Breast epithelium (tissue), 4 donors: ENCODE measurements around the gene COASY. TPM values are rescaled to one million over a fixed set of nuclear protein-coding genes. Genes with fewer than 3 reads are reported as not detected.
A peak's percentile ranks its signal among the peaks of the same experiment; 100 is the strongest.
"Not testable (repeated sequence)": the region's sequence is repeated elsewhere in the genome, so short reads cannot be mapped to it uniquely, and the experiment has no call there.

Source experiments
- DNase-seq, 2 donors: peaks; one replicate each; pipeline ENCODE4 v3.0.0-alpha.2; 2019; ENCODE audit warnings: low spot score in 2 of 2
- H3K27ac ChIP-seq, 2 donors: fragments of 200-600 bp; sonication (generic) in 1 of 2; one replicate each; pipeline ENCODE4 v1.5.1; 2016 to 2019; ENCODE audit warnings: mild to moderate bottlenecking in 1 of 2
- H3K27me3 ChIP-seq, 2 donors: fragments of 200-600 bp; sonication (generic) in 1 of 2; one replicate each; pipeline versions ENCODE4 v1.5.1 to v1.6.0; 2017 to 2019; ENCODE audit warnings: control low read depth in 1 of 2, mild to moderate bottlenecking in 1 of 2
- H3K36me3 ChIP-seq: fragments of 200-600 bp; one replicate; pipeline ENCODE4 v1.5.1; 2019
- H3K4me1 ChIP-seq, 2 donors: fragments of 200-600 bp; sonication (generic); one replicate each; pipeline ENCODE4 v1.5.1; 2016 to 2019; ENCODE audit warnings: control low read depth in 1 of 2
- H3K4me3 ChIP-seq, 3 donors: fragments of 200-600 bp; sonication (generic); 1 replicate in 2 of 3; 2 replicates in 1 of 3; pipeline ENCODE4 v1.5.1; 2016 to 2019; ENCODE audit warnings: mild to moderate bottlenecking in 3 of 3, moderate library complexity in 2 of 3
- H3K9me3 ChIP-seq, 2 donors: fragments of 200-600 bp; sonication (generic) in 1 of 2; one replicate each; pipeline ENCODE4 v1.5.1; 2016 to 2019; ENCODE audit warnings: control low read depth in 1 of 2
- POLR2A ChIP-seq: fragments of 450-650 bp; IDR thresholded peaks from one replicate; pipeline ENCODE4 v1.6.1; 2016; ENCODE audit warnings: antibody characterized with exemption, mild to moderate bottlenecking, moderate library complexity
- POLR2AphosphoS5 ChIP-seq, 3 donors: sonication (generic); formaldehyde crosslinking; IDR thresholded peaks; one replicate each; pipeline ENCODE4 v1.6.1; 2017; ENCODE audit warnings: antibody characterized with exemption in 3 of 3
- intact Hi-C: fragments of 100-400 bp; cut with DNase I; formaldehyde crosslinking; loops from one replicate; pipeline ENCODE4 v1.15.1; 2023; ENCODE audit warnings: low total_unique reads
- total RNA-seq, 3 donors: library from RNA; depleted of rRNA; stranded (reverse); fragments of >200 nt; gene quantifications; one replicate each; pipeline ENCODE4 v1.1.0, GENCODE V29; 2016
- TF ChIP-seq, protein P1 (sequence below), 3 donors: fragments of 450-650 bp; IDR thresholded peaks; one replicate each; pipeline ENCODE4 v1.5.1; 2016 to 2017; ENCODE audit warnings: antibody characterized with exemption in 3 of 3, mild to moderate bottlenecking in 3 of 3, moderate library complexity in 3 of 3

Gene COASY
- total RNA-seq, 3 donors from 2014 or later, result 21.4 to 48.1 (median 26.9) TPM

DNA sequence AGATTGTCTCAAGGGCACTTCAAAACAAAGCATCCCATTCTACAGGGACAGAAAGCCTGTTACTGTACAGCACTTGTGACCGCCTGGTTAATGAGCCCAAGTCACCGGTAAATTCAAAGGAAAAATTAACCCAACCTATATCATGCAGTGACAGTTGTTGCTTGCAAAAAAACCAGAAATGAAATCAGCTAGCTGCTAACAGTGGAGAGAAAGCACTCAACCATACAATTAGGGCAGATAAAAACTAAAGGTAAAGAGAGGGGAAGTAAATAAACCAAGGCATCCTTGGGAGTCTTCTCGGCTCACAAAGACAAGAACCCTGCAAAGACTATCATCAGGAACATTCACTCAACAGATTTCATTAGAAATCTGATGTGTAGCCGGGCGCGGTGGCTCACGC is 41.4 kb downstream of the COASY start:
- peaks cover 0 to 6% of the 10 kb centered on the region in 2 donors for H3K4me1 ChIP-seq
- no peak for DNase-seq
- H3K4me3 ChIP-seq, result no peak overlapping the region
- no peaks in the 10 kb centered on the region for H3K36me3 ChIP-seq
- intact Hi-C loops, result no loop called here
- no peak overlapping the region for H3K27ac ChIP-seq
- TF ChIP-seq POLR2A (no peak), POLR2AphosphoS5 (IDR thresholded peaks at IDR 0.05) (no peak)
- TF ChIP-seq, protein P1, sequence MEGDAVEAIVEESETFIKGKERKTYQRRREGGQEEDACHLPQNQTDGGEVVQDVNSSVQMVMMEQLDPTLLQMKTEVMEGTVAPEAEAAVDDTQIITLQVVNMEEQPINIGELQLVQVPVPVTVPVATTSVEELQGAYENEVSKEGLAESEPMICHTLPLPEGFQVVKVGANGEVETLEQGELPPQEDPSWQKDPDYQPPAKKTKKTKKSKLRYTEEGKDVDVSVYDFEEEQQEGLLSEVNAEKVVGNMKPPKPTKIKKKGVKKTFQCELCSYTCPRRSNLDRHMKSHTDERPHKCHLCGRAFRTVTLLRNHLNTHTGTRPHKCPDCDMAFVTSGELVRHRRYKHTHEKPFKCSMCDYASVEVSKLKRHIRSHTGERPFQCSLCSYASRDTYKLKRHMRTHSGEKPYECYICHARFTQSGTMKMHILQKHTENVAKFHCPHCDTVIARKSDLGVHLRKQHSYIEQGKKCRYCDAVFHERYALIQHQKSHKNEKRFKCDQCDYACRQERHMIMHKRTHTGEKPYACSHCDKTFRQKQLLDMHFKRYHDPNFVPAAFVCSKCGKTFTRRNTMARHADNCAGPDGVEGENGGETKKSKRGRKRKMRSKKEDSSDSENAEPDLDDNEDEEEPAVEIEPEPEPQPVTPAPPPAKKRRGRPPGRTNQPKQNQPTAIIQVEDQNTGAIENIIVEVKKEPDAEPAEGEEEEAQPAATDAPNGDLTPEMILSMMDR (IDR thresholded peaks at IDR 0.05), result no peak
- H3K9me3 ChIP-seq, result no peaks in the 10 kb centered on the region
- H3K27me3 ChIP-seq, result no peaks in the 10 kb centered on the region

GRCh38 chr17:42607769-42608168 is 45.8 kb downstream of the COASY start:
- H3K4me1 ChIP-seq, result peaks cover 0 to 6% of the 10 kb centered on the region in 2 donors
- TF ChIP-seq POLR2A, result no peak
- no peak for TF ChIP-seq POLR2AphosphoS5 (IDR thresholded peaks at IDR 0.05)
- TF ChIP-seq, protein P1 (IDR thresholded peaks at IDR 0.05), result no peak
- intact Hi-C loops, result no loop called here

GRCh38 chr17:42608305-42609181 is 46.6 kb downstream of the COASY start:
- Histone ChIP-seq H3K4me3 (peak overlapping the region; percentile 71 to 92 (median 83)), H3K9me3 (no peaks in the 10 kb centered on the region), H3K36me3 (no peaks in the 10 kb centered on the region), H3K27ac (peak overlapping the region; percentile 92 to 94), H3K27me3 (no peaks in the 10 kb centered on the region), H3K4me1 (peaks cover 0 to 6% of the 10 kb centered on the region in 2 donors)
- intact Hi-C loops, result loop anchor here (1.0 kb wide), 1 partner anchor 12 kb away; no protein-coding TSS in a partner anchor
- no peak for DNase-seq
- TF ChIP-seq POLR2A (no peak), POLR2AphosphoS5 (IDR thresholded peaks at IDR 0.05) (no peak)
- TF ChIP-seq, protein P1 (IDR thresholded peaks at IDR 0.05), result no peak

More at GRCh38 chr17:42607769-42608168, 45.8 kb downstream of the COASY start:
- H3K27ac ChIP-seq, result no peak overlapping the region
- H3K27me3 ChIP-seq, result no peaks in the 10 kb centered on the region
- no peaks in the 10 kb centered on the region for H3K9me3 ChIP-seq
- peak overlapping the region in 2 of 3 donors; percentile 71 to 92 for H3K4me3 ChIP-seq
- no peak for DNase-seq
- no peaks in the 10 kb centered on the region for H3K36me3 ChIP-seq

- Histone ChIP-seq H3K4me1 (peaks cover 0 to 6% of the 10 kb centered on the region in 2 donors), H3K27ac (peak within 1 kb of the TSS; percentile 92 to 94), H3K4me3 (peak within 1 kb of the TSS; percentile 71 to 92 (median 83)), H3K36me3 (no peaks in the 10 kb centered on the region), H3K9me3 (no peaks in the 10 kb centered on the region), H3K27me3 (no peaks in the 10 kb centered on the region)
- intact Hi-C loops, result loop anchor here (1.0 kb wide), 1 partner anchor 13 kb away; no protein-coding TSS in a partner anchor
- TF ChIP-seq, protein P1 (IDR thresholded peaks at IDR 0.05), result peak; percentile 17 to 63 (median 58)
- TF ChIP-seq POLR2AphosphoS5 (IDR thresholded peaks at IDR 0.05) (peak; percentile 66 to 93 (median 92)), POLR2A (peak; percentile 90)
- peak; percentile 97 to 98 for DNase-seq
Measured at GRCh38 chr17:42609182-42609813, 47.4 kb downstream of the COASY start, which contains the start of the genes RETREG3 and TUBG1. Gene RETREG3 (minus strand): TSS chr17:42609374. CDS start chr17:42609324, 50 bp downstream. Gene TUBG1 (plus strand): TSS chr17:42609683. CDS start chr17:42609738, 55 bp downstream.

DNA sequence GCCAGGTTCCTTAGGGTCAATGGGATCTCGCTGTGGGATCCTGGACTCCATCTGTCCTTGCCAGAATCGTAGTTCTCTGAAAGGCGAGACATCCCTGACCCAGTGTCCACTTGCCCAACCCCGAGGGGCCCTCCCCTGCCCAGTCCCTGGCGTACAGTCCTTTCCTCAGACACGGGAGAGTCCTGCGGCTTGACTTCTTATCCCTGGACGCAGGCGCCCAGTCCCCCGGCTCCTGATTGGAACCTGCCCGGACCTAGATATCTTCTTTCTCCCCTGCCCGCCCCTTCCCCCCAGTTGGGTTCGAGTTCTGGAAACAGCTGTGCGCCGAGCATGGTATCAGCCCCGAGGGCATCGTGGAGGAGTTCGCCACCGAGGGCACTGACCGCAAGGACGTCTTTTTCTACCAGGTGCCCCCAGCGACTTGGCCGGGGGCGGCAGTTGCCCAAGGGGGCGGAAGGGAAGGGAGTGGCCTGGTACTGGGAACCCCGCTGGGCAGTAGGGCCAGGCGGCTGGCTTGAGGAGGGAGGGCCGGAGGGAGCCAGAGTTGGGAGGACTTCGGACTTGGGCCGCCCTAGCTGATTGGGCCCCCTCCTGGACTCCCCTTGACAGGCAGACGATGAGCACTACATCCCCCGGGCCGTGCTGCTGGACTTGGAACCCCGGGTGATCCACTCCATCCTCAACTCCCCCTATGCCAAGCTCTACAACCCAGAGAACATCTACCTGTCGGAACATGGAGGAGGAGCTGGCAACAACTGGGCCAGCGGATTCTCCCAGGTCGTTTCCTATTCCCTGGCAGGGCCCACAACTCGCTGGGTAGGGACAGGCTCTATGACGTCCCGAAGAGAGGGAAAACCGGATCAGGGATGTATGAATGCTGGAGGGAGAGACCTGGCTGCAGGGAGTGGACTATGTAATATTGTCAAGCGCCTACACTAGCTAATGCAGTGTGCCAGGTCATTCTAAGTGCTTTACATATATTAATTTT is 48.2 kb downstream of the COASY start:
- H3K27me3 ChIP-seq, H3K36me3 ChIP-seq, H3K4me1 ChIP-seq, H3K9me3 ChIP-seq: not testable (repeated sequence)
- peak in 1 of 2 donors; percentile 24 for DNase-seq
- Histone ChIP-seq H3K27ac (peak overlapping the region; percentile 92 to 94), H3K4me3 (peak overlapping the region; percentile 71 to 92 (median 83))
- intact Hi-C loops, result loop anchor here (1.0 kb wide), 1 partner anchor 14 kb away; no protein-coding TSS in a partner anchor
